ENCODE results near the gene PSMD1.

GRCh38 chr2:231159306-231159705 lies 102.6 kb downstream of the PSMD1 start:
- TF ChIP-seq CTCF (IDR thresholded peaks at IDR 0.05): no peak
- TF ChIP-seq POLR2A (IDR thresholded peaks at IDR 0.05): no peak

All from esophagus squamous epithelium (tissue), 4 donors.